ENCODE results near the gene NCAPG2. TPM values are rescaled to one million over a fixed set of nuclear protein-coding genes. Genes with fewer than 3 reads are reported as not detected.

The NCAPG2 gene
- total and polyA plus RNA-seq, 2 experiments from 2014 or later = 38.7 to 91.2 TPM

DNA sequence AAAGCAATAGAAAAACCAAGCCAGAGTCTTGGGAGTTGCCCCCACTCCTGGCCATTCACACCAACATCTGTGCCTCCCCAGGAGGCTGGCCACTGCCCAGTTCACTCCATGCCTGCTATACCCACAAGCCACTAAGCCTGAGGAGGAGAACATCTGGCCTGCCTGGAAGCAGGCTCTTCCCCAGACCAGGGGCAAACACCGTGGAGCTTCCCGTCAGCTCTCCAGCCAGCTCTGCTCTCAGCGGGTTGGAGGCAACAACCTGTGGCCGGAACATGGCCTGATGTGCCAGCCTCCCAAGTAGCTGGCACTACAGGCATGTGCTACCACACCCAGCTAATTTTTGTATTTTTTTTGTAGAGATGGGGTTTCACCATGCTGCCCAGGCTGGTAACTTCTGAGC lies 107.9 kb downstream of the NCAPG2 start:
- Mint-ChIP-seq H3K4me1 (no peaks in the 10 kb centered on the region), H3K4me3 (no peak overlapping the region), H3K27ac (no peak overlapping the region), H3K27me3 (ENCODE audit: insufficient read depth, low read depth, poor library complexity) (peaks cover 9% of the 10 kb centered on the region), H3K9me3 (peaks cover 11% of the 10 kb centered on the region), H3K36me3 (ENCODE audit: low read depth) (peaks cover 12% of the 10 kb centered on the region)
- Histone ChIP-seq H3K4me3 (no peak overlapping the region), H3K36me3 (ENCODE audit: insufficient read depth) (no peaks in the 10 kb centered on the region), H3K27ac (ENCODE audit: low read depth) (no peak overlapping the region), H3K27me3 (ENCODE audit: insufficient read depth) (peaks cover 22% of the 10 kb centered on the region), H3K4me2 (no peak overlapping the region), H3K9me2 (ENCODE audit: insufficient read depth) (0 out of 2 replicates have a peak, but pooled peaks cover 8% of the 10 kb centered on the region), H3K4me1 (ENCODE audit: insufficient read depth) (no peaks in the 10 kb centered on the region), H4K20me1 (replicated peaks; ENCODE audit: insufficient read depth) (no peaks in the 10 kb centered on the region; the same call in 1 of the 2 replicates), H2AFZ (no peak overlapping the region), H3K79me2 (replicated peaks; ENCODE audit: insufficient read depth) (no peaks in the 10 kb centered on the region), H3F3A (replicated peaks; ENCODE audit: low read depth) (no peaks in the 10 kb centered on the region)
- no peak for TF ChIP-seq STAT1 (IDR thresholded peaks at IDR 0.05; ENCODE audit: unreplicated experiment)
- TF ChIP-seq ZNF331 (CRISPR knock-in tag; IDR thresholded peaks at IDR 0.05; ENCODE audit: low read depth) = no peak
- ATAC-seq (no peak), DNase-seq (ENCODE audit: low spot score) (no peak)

DNA sequence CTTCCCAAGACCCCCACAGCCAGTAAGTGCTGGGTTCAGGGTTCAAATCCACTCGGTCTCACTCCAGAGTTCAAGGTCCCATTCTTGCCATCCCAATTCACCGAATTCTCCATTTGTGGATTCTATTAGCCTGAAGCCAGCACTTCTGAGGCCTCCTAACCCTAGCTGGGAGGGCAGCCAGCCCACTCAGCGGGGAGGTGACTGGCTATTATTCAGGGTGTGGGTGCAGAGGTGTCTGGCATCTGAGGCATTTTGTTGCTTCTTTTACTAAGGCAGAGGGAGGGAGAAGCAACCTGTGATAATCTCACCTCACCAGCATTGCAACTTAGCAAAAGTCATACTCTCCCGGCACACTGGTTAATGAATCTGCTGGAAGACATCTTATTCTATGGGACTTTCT lies 108.3 kb downstream of the NCAPG2 start:
- no peak for ATAC-seq
- Mint-ChIP-seq H3K9me3 (peaks cover 12% of the 10 kb centered on the region), H3K4me3 (no peak overlapping the region; the same call in 2 of the 3 replicates), H3K27ac (no peak overlapping the region), H3K4me1 (no peaks in the 10 kb centered on the region), H3K27me3 (ENCODE audit: insufficient read depth, low read depth, poor library complexity) (peaks cover 11% of the 10 kb centered on the region), H3K36me3 (ENCODE audit: low read depth) (peaks cover 12% of the 10 kb centered on the region)
- Histone ChIP-seq H3K27me3 (ENCODE audit: insufficient read depth) (peaks cover 26% of the 10 kb centered on the region), H2AFZ (no peak overlapping the region), H3K9me2 (ENCODE audit: insufficient read depth) (0 out of 2 replicates have a peak, but pooled peaks cover 12% of the 10 kb centered on the region), H3K4me3 (no peak overlapping the region), H3K4me1 (ENCODE audit: insufficient read depth) (no peaks in the 10 kb centered on the region), H4K20me1 (replicated peaks; ENCODE audit: insufficient read depth) (no peaks in the 10 kb centered on the region; the same call in 1 of the 2 replicates), H3K79me2 (replicated peaks; ENCODE audit: insufficient read depth) (no peaks in the 10 kb centered on the region), H3K4me2 (no peak overlapping the region), H3K27ac (ENCODE audit: low read depth) (no peak overlapping the region), H3F3A (replicated peaks; ENCODE audit: low read depth) (no peaks in the 10 kb centered on the region), H3K36me3 (ENCODE audit: insufficient read depth) (no peaks in the 10 kb centered on the region)
- no peak for DNase-seq (ENCODE audit: low spot score)
- TF ChIP-seq JUNB (IDR thresholded peaks at IDR 0.05; ENCODE audit: unreplicated experiment) (no peak), STAT1 (IDR thresholded peaks at IDR 0.05; ENCODE audit: unreplicated experiment) (no peak), ZNF331 (CRISPR knock-in tag; IDR thresholded peaks at IDR 0.05; ENCODE audit: low read depth) (no peak), ZNF114 (CRISPR knock-in tag; IDR thresholded peaks at IDR 0.05) (no peak), EZH2phosphoT487 (IDR thresholded peaks at IDR 0.05; ENCODE audit: unreplicated experiment) (no peak), CREB1 (CRISPR knock-in tag; IDR thresholded peaks at IDR 0.05; ENCODE audit: low read depth) (no peak), POLR2AphosphoS5 (IDR thresholded peaks at IDR 0.05; ENCODE audit: low read depth) (no peak)
- TF ChIP-seq, protein P1, sequence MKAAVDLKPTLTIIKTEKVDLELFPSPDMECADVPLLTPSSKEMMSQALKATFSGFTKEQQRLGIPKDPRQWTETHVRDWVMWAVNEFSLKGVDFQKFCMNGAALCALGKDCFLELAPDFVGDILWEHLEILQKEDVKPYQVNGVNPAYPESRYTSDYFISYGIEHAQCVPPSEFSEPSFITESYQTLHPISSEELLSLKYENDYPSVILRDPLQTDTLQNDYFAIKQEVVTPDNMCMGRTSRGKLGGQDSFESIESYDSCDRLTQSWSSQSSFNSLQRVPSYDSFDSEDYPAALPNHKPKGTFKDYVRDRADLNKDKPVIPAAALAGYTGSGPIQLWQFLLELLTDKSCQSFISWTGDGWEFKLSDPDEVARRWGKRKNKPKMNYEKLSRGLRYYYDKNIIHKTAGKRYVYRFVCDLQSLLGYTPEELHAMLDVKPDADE (IDR thresholded peaks at IDR 0.05) = no peak
- TF ChIP-seq, protein P2, sequence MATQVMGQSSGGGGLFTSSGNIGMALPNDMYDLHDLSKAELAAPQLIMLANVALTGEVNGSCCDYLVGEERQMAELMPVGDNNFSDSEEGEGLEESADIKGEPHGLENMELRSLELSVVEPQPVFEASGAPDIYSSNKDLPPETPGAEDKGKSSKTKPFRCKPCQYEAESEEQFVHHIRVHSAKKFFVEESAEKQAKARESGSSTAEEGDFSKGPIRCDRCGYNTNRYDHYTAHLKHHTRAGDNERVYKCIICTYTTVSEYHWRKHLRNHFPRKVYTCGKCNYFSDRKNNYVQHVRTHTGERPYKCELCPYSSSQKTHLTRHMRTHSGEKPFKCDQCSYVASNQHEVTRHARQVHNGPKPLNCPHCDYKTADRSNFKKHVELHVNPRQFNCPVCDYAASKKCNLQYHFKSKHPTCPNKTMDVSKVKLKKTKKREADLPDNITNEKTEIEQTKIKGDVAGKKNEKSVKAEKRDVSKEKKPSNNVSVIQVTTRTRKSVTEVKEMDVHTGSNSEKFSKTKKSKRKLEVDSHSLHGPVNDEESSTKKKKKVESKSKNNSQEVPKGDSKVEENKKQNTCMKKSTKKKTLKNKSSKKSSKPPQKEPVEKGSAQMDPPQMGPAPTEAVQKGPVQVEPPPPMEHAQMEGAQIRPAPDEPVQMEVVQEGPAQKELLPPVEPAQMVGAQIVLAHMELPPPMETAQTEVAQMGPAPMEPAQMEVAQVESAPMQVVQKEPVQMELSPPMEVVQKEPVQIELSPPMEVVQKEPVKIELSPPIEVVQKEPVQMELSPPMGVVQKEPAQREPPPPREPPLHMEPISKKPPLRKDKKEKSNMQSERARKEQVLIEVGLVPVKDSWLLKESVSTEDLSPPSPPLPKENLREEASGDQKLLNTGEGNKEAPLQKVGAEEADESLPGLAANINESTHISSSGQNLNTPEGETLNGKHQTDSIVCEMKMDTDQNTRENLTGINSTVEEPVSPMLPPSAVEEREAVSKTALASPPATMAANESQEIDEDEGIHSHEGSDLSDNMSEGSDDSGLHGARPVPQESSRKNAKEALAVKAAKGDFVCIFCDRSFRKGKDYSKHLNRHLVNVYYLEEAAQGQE (IDR thresholded peaks at IDR 0.05; ENCODE audit: unreplicated experiment) = no peak
- TF ChIP-seq, protein P3, sequence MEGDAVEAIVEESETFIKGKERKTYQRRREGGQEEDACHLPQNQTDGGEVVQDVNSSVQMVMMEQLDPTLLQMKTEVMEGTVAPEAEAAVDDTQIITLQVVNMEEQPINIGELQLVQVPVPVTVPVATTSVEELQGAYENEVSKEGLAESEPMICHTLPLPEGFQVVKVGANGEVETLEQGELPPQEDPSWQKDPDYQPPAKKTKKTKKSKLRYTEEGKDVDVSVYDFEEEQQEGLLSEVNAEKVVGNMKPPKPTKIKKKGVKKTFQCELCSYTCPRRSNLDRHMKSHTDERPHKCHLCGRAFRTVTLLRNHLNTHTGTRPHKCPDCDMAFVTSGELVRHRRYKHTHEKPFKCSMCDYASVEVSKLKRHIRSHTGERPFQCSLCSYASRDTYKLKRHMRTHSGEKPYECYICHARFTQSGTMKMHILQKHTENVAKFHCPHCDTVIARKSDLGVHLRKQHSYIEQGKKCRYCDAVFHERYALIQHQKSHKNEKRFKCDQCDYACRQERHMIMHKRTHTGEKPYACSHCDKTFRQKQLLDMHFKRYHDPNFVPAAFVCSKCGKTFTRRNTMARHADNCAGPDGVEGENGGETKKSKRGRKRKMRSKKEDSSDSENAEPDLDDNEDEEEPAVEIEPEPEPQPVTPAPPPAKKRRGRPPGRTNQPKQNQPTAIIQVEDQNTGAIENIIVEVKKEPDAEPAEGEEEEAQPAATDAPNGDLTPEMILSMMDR (conservative IDR thresholded peaks at IDR 0.05; ENCODE audit: low read depth in 2 of 2) = no peak

Measured in GM23338 (cell line).